ENCODE results near the gene MAML1.

- TF ChIP-seq TAF1 (IDR thresholded peaks at IDR 0.05; ENCODE audit: low read depth, low read length) (no peak), POLR2A (IDR thresholded peaks at IDR 0.05; ENCODE audit: low read depth, low read length) (no peak), SPI1 (IDR thresholded peaks at IDR 0.05; ENCODE audit: low read depth, low read length) (no peak), POLR2AphosphoS5 (IDR thresholded peaks at IDR 0.05; ENCODE audit: low read depth, low read length) (no peak), PAX5 (IDR thresholded peaks at IDR 0.05; ENCODE audit: insufficient read depth, low read length, severe bottlenecking) (no peak), POU2F2 (IDR thresholded peaks at IDR 0.05; ENCODE audit: low read depth, low read length) (no peak)
Measured at GRCh38 chr5:179732918-179733771, 523 bp downstream of the MAML1 start.
